ENCODE results near the gene SLC24A4. TPM values are rescaled to one million over a fixed set of nuclear protein-coding genes. Genes with fewer than 3 reads are reported as not detected.

The SLC24A4 gene
- total RNA-seq, 1 donor from 2014 or later = 1.5 TPM

GRCh38 chr14:92387578-92387977, 64.6 kb downstream of the SLC24A4 start:
- no peak overlapping the region for H3K4me3 ChIP-seq
- H3K4me1 ChIP-seq = no peaks in the 10 kb centered on the region
- no peaks in the 10 kb centered on the region for H3K36me3 ChIP-seq
- no peak for TF ChIP-seq CTCF (IDR thresholded peaks at IDR 0.05)
- no peak for TF ChIP-seq POLR2A (IDR thresholded peaks at IDR 0.05)
- TF ChIP-seq POLR2AphosphoS5 (IDR thresholded peaks at IDR 0.05; ENCODE audit: insufficient read depth in 1 of 2, low read depth in 1 of 2) = no peak
- DNase-seq (ENCODE audit: extremely low spot score in 2 of 2) = no peak
- no peaks in the 10 kb centered on the region for H3K27me3 ChIP-seq
- intact Hi-C loops (cut with DNase I) = no loop called here
- no peak overlapping the region for H3K27ac ChIP-seq
- no peaks in the 10 kb centered on the region for H3K9me3 ChIP-seq

- Histone ChIP-seq H3K27me3 (no peaks in the 10 kb centered on the region), H3K4me1 (no peaks in the 10 kb centered on the region), H3K27ac (no peak overlapping the region), H3K36me3 (no peaks in the 10 kb centered on the region), H3K9me3 (no peaks in the 10 kb centered on the region), H3K4me3 (no peak overlapping the region)
- intact Hi-C loops (cut with DNase I) = no loop called here
- TF ChIP-seq CTCF (IDR thresholded peaks at IDR 0.05) = no peak
- TF ChIP-seq POLR2A (IDR thresholded peaks at IDR 0.05) = no peak
- no peak for TF ChIP-seq POLR2AphosphoS5 (IDR thresholded peaks at IDR 0.05; ENCODE audit: insufficient read depth in 1 of 2, low read depth in 1 of 2)
- no peak for DNase-seq (ENCODE audit: extremely low spot score in 2 of 2)
Observed at GRCh38 chr14:92389598-92390158, 66.7 kb downstream of the SLC24A4 start.

- Histone ChIP-seq H3K27ac (no peak overlapping the region), H3K9me3 (no peaks in the 10 kb centered on the region), H3K36me3 (no peaks in the 10 kb centered on the region), H3K4me1 (no peaks in the 10 kb centered on the region), H3K27me3 (no peaks in the 10 kb centered on the region), H3K4me3 (no peak overlapping the region)
- TF ChIP-seq POLR2AphosphoS5 (IDR thresholded peaks at IDR 0.05; ENCODE audit: insufficient read depth in 1 of 2, low read depth in 1 of 2) (no peak), CTCF (IDR thresholded peaks at IDR 0.05) (no peak), POLR2A (IDR thresholded peaks at IDR 0.05) (no peak)
- intact Hi-C loops (cut with DNase I) = no loop called here
- no peak for DNase-seq (ENCODE audit: extremely low spot score in 2 of 2)
Observed at GRCh38 chr14:92391726-92392125, 68.8 kb downstream of the SLC24A4 start.

- no peak overlapping the region for H3K27ac ChIP-seq
- no peak for DNase-seq (ENCODE audit: extremely low spot score in 2 of 2)
- no peaks in the 10 kb centered on the region for H3K27me3 ChIP-seq
- no peak overlapping the region for H3K4me3 ChIP-seq
- no peaks in the 10 kb centered on the region for H3K9me3 ChIP-seq
- TF ChIP-seq CTCF (IDR thresholded peaks at IDR 0.05) (no peak), POLR2AphosphoS5 (IDR thresholded peaks at IDR 0.05; ENCODE audit: insufficient read depth in 1 of 2, low read depth in 1 of 2) (no peak), POLR2A (IDR thresholded peaks at IDR 0.05) (no peak)
- H3K36me3 ChIP-seq = no peaks in the 10 kb centered on the region
- H3K4me1 ChIP-seq = no peaks in the 10 kb centered on the region
- intact Hi-C loops (cut with DNase I) = no loop called here
Observed at GRCh38 chr14:92392711-92393110, 69.7 kb downstream of the SLC24A4 start.

- no peaks in the 10 kb centered on the region for H3K27me3 ChIP-seq
- intact Hi-C loops (cut with DNase I) = no loop called here
- H3K4me1 ChIP-seq = no peaks in the 10 kb centered on the region
- no peaks in the 10 kb centered on the region for H3K9me3 ChIP-seq
- TF ChIP-seq POLR2A (IDR thresholded peaks at IDR 0.05) (no peak), CTCF (IDR thresholded peaks at IDR 0.05) (no peak), POLR2AphosphoS5 (IDR thresholded peaks at IDR 0.05; ENCODE audit: insufficient read depth in 1 of 2, low read depth in 1 of 2) (no peak)
- no peak overlapping the region for H3K27ac ChIP-seq
- DNase-seq (ENCODE audit: extremely low spot score in 2 of 2) = no peak
- no peak overlapping the region for H3K4me3 ChIP-seq
- no peaks in the 10 kb centered on the region for H3K36me3 ChIP-seq
Observed at GRCh38 chr14:92397150-92397952, 74.4 kb downstream of the SLC24A4 start.

Data from vagina (tissue), 2 donors.